Measurements from ENCODE around the gene EIF4EBP3.
A peak's percentile ranks its signal among the peaks of the same experiment; 100 is the strongest.

Gene EIF4EBP3

DNA sequence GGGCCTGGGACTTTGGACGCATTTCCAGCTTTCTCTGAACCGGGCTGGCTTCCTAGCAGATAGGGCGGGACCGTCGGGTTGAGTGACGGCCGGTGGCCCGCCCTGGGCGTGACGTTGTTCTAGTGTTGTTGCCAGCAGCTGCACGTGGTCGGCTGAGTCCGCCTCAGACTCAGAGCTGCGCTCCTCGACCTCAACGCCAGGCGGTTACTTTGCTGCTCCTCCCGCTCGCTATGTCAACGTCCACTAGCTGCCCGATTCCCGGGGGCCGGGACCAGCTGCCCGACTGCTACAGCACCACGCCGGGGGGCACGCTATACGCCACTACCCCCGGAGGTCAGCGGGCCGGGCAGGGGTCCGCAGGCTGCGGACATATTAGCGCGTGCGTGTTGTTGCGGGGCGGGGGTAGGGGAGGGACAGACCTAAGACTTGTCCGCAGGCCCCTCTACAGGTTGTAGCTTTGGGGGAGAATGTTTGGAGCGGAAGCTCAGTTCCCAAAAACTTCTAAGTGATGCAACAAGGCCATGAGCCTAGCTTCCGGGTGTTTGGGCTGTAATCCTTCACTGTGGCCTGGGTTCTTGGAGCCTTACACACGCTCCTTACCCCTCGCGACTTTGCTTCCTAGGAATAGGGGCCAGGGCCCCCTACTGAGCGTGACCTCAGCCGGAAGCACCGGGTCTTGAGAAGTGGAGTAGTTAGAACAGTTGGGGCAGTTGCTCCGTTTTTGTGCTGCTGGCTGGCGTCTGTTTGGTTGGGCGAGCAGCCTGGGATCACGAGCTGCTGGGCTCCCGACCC, at the start of gene EIF4EBP3:
Gene EIF4EBP3, plus strand, starts transcription at position 155 of the 792 bp plus-strand sequence. Its CDS starts 76 bp downstream, at position 231.
- Mint-ChIP-seq H3K27me3 (no peaks in the 10 kb centered on the region), H3K4me3 (peak within 1 kb of the TSS; percentile 74), H3K27ac (peak within 1 kb of the TSS; percentile 94), H3K9me3 (no peaks in the 10 kb centered on the region), H3K36me3 (ENCODE audit: low read depth) (peaks cover 72% of the 10 kb centered on the region), H3K4me1 (ENCODE audit: low read depth) (peaks cover 49% of the 10 kb centered on the region)
- intact Hi-C loops (cut with micrococcal nuclease), result loop anchor here (1.0 to 5.0 kb wide), 5 partner anchors 17 to 165 kb away; partner anchors contain the start of genes APBB3, HARS1, HARS2 and SLC35A4

- H3K36me3 Mint-ChIP-seq (ENCODE audit: low read depth), result peaks cover 56% of the 10 kb centered on the region
- intact Hi-C loops (cut with micrococcal nuclease), result loop anchor here (5.0 kb wide), 1 partner anchor 39 kb away; no protein-coding TSS in a partner anchor
- no peak overlapping the region for H3K4me3 Mint-ChIP-seq
- no peaks in the 10 kb centered on the region for H3K4me1 Mint-ChIP-seq (ENCODE audit: low read depth)
- no peaks in the 10 kb centered on the region for H3K9me3 Mint-ChIP-seq
- no peak overlapping the region for H3K27ac Mint-ChIP-seq
- no peaks in the 10 kb centered on the region for H3K27me3 Mint-ChIP-seq
Observed at GRCh38 chr5:140497897-140498296, 49.6 kb upstream of the EIF4EBP3 start.

DNA sequence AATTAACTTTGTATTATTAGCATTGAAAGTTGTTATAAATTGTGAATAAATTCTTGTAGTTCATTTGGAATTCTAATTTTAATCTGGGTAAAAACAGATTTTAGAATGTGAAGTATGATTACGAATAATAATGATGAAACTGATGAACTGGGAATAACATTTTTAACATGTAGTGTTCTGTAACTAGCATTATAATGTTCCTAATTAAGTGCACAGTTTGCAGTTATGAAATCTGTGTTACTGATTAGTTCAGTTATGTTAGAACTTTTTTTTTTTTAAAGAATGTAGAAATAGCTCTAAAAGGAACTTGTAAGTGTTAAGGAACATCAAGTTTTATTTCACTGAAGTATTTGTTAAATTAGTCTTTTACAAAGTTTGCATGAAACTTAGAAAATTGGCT, 48.9 kb upstream of the EIF4EBP3 start:
- H3K36me3 Mint-ChIP-seq (ENCODE audit: low read depth), result peaks cover 50% of the 10 kb centered on the region
- H3K27me3 Mint-ChIP-seq, result no peaks in the 10 kb centered on the region
- intact Hi-C loops (cut with micrococcal nuclease), result loop anchor here (5.0 kb wide), 1 partner anchor 39 kb away; no protein-coding TSS in a partner anchor
- no peaks in the 10 kb centered on the region for H3K4me1 Mint-ChIP-seq (ENCODE audit: low read depth)
- no peaks in the 10 kb centered on the region for H3K9me3 Mint-ChIP-seq
- H3K27ac Mint-ChIP-seq, result no peak overlapping the region
- H3K4me3 Mint-ChIP-seq, result no peak overlapping the region

- no peak overlapping the region for H3K4me3 Mint-ChIP-seq
- H3K9me3 Mint-ChIP-seq, result no peaks in the 10 kb centered on the region
- no peaks in the 10 kb centered on the region for H3K4me1 Mint-ChIP-seq (ENCODE audit: low read depth)
- peaks cover 55% of the 10 kb centered on the region for H3K36me3 Mint-ChIP-seq (ENCODE audit: low read depth)
- intact Hi-C loops (cut with micrococcal nuclease), result no loop called here
- no peak overlapping the region for H3K27ac Mint-ChIP-seq
- no peaks in the 10 kb centered on the region for H3K27me3 Mint-ChIP-seq
Observed at GRCh38 chr5:140502834-140503233, 44.6 kb upstream of the EIF4EBP3 start.

- no peak overlapping the region for H3K4me3 Mint-ChIP-seq
- H3K9me3 Mint-ChIP-seq, result no peaks in the 10 kb centered on the region
- intact Hi-C loops (cut with micrococcal nuclease), result no loop called here
- no peaks in the 10 kb centered on the region for H3K4me1 Mint-ChIP-seq (ENCODE audit: low read depth)
- peaks cover 94% of the 10 kb centered on the region for H3K36me3 Mint-ChIP-seq (ENCODE audit: low read depth)
- H3K27ac Mint-ChIP-seq, result no peak overlapping the region
- H3K27me3 Mint-ChIP-seq, result no peaks in the 10 kb centered on the region
Observed at GRCh38 chr5:140509898-140510297, 37.6 kb upstream of the EIF4EBP3 start.

DNA sequence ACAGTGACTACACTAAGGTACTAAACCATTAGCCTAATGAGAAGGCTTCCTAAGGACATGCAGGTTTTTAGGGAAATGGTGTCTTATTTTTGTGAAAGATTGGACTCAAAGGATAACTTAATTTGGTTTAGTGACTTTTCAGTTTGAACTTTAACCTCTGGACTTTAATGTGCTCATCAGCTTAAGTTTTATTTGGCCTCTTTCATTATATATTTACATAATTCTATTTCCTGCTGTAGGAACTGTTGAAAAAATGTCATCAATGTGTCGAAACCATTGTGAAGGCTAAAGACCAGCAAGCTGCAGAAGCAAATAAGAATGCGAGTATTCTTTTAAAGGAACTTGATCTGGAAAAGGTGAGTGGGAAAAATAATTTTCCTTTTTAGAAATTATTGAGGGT, 34.3 kb upstream of the EIF4EBP3 start:
- Mint-ChIP-seq H3K36me3 (ENCODE audit: low read depth) (peaks cover 78% of the 10 kb centered on the region), H3K27me3 (no peaks in the 10 kb centered on the region), H3K4me1 (ENCODE audit: low read depth) (no peaks in the 10 kb centered on the region), H3K27ac (no peak overlapping the region), H3K9me3 (peaks cover 9% of the 10 kb centered on the region), H3K4me3 (no peak overlapping the region)
- intact Hi-C loops (cut with micrococcal nuclease), result no loop called here

DNA sequence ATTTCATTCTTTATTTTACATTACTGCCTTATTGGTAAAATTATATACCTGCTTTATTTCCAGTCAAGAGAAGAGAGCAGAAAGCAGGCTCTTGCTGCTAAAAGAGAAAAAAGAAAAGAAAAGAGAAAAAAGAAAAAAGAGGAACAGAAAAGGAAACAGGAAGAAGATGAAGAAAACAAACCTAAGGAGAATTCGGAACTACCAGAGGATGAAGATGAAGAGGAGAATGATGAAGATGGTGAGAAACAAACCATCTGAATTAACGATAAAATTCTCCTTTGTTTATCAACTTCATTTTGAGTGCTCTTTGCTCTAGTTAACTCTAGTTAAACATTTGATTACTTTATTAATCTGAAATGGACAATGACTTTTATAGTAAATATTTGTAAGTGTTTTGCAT, 23.5 kb upstream of the EIF4EBP3 start:
- peak overlapping the region; percentile 60 for H3K27ac Mint-ChIP-seq
- no peak overlapping the region for H3K4me3 Mint-ChIP-seq
- no peaks in the 10 kb centered on the region for H3K27me3 Mint-ChIP-seq
- no peaks in the 10 kb centered on the region for H3K9me3 Mint-ChIP-seq
- H3K36me3 Mint-ChIP-seq (ENCODE audit: low read depth), result peaks cover 55% of the 10 kb centered on the region
- peaks cover 6% of the 10 kb centered on the region for H3K4me1 Mint-ChIP-seq (ENCODE audit: low read depth)
- intact Hi-C loops (cut with micrococcal nuclease), result no loop called here

DNA sequence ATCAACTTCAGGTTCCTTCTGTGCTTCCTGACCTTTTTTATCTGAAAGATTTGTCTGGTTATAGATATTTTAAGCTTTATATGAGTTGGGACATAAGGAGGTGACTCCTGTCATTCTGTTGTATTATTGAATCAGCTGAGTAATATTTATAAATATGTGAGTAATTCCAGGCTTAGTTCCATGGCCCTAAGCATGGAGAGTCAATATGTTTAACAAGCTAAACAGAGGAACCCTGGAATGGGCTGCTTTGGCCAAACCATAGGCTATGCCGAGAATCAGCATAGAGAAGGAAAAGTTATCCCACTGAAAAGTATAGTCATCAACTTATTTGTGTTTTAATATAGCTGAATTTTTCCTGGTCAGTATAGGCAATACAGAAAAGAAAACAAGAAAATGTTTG, 7.2 kb upstream of the EIF4EBP3 start:
- H3K9me3 Mint-ChIP-seq, result no peaks in the 10 kb centered on the region
- peaks cover 95% of the 10 kb centered on the region for H3K36me3 Mint-ChIP-seq (ENCODE audit: low read depth)
- H3K27ac Mint-ChIP-seq, result no peak overlapping the region

GRCh38 chr5:140542972-140543371, 4.5 kb upstream of the EIF4EBP3 start:
- intact Hi-C loops (cut with micrococcal nuclease), result no loop called here
- Mint-ChIP-seq H3K27ac (no peak overlapping the region), H3K9me3 (no peaks in the 10 kb centered on the region), H3K4me3 (no peak overlapping the region), H3K4me1 (ENCODE audit: low read depth) (peaks cover 24% of the 10 kb centered on the region), H3K27me3 (no peaks in the 10 kb centered on the region), H3K36me3 (ENCODE audit: low read depth) (peaks cover 78% of the 10 kb centered on the region)

More for the DNA sequence above, 7.2 kb upstream of the EIF4EBP3 start:
- intact Hi-C loops (cut with micrococcal nuclease), result no loop called here
- Mint-ChIP-seq H3K4me3 (no peak overlapping the region), H3K4me1 (ENCODE audit: low read depth) (no peaks in the 10 kb centered on the region), H3K27me3 (no peaks in the 10 kb centered on the region)

DNA sequence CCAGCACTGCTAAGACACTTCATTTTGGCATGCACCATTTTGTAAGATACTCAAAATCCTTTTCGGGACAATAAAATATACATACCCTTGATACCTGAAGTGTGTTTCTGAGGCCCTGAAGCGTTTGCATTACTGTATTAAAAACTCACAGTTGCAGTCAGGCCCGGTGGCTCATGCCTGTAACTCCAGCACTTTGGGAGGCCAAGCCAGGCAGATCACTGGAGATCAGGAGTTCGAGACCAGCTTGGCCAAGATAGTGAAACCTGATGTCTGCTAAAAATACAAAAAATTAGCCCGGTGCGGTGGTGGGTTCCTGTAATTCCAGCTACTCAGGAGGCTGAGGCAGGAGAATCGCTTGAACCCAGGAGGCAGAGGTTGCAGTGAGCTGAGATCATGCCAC, 2.5 kb upstream of the EIF4EBP3 start:
- Mint-ChIP-seq H3K36me3 (ENCODE audit: low read depth) (peaks cover 75% of the 10 kb centered on the region), H3K27me3 (no peaks in the 10 kb centered on the region), H3K27ac (no peak overlapping the region), H3K4me1 (ENCODE audit: low read depth) (peaks cover 44% of the 10 kb centered on the region), H3K4me3 (no peak overlapping the region), H3K9me3 (no peaks in the 10 kb centered on the region)
- intact Hi-C loops (cut with micrococcal nuclease), result loop anchor here (5.0 kb wide), 1 partner anchor 167 kb away; no protein-coding TSS in a partner anchor

- peaks cover 76% of the 10 kb centered on the region for H3K36me3 Mint-ChIP-seq (ENCODE audit: low read depth)
- intact Hi-C loops (cut with micrococcal nuclease), result loop anchor here (2.0 to 5.0 kb wide), 2 partner anchors 145 to 167 kb away; partner anchors contain the start of genes HARS1 and HARS2
Observed at GRCh38 chr5:140545606-140546005, 1.9 kb upstream of the EIF4EBP3 start.

DNA sequence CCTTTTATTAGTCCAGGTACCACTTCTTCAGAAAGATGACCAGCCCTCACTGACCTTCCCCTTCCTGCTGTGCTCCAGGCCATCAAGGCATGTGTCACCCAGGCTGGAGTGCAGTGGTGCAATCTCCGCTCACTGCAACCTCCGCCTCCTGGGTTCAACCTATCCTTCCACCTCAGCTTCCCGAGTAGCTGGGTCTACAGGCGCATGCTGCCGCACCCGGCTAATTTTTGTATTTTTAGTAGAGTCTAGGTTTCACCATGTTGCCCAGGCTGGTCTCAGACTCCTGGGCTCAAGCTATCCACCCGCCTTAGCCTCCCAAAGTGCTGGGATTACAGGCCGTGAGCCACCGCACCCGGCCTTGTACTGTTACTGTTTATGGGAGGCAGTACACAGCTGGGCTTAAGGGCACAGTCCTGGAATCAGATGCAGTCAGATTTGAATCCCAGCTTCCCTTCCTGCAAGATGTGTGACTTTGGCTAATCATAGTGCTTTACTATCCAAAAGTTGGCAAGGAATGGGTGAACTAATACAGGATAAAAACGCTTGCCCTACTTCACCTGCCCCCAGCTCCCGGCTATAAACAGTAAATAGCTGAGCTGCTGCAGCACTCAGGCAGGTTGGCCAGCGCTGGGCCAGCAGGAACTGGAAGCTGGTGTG, 483 bp upstream of the EIF4EBP3 start:
- peak overlapping the region; percentile 94 for H3K27ac Mint-ChIP-seq
- H3K4me3 Mint-ChIP-seq, result peak overlapping the region; percentile 74
- intact Hi-C loops (cut with micrococcal nuclease), result loop anchor here (1.0 to 5.0 kb wide), 3 partner anchors 17 to 165 kb away; partner anchors contain the start of genes APBB3, HARS1, HARS2 and SLC35A4
- H3K9me3 Mint-ChIP-seq, result no peaks in the 10 kb centered on the region
- H3K36me3 Mint-ChIP-seq (ENCODE audit: low read depth), result peaks cover 76% of the 10 kb centered on the region
- peaks cover 49% of the 10 kb centered on the region for H3K4me1 Mint-ChIP-seq (ENCODE audit: low read depth)
- H3K27me3 Mint-ChIP-seq, result no peaks in the 10 kb centered on the region

More at GRCh38 chr5:140545606-140546005, 1.9 kb upstream of the EIF4EBP3 start:
- Mint-ChIP-seq H3K27ac (no peak overlapping the region), H3K9me3 (no peaks in the 10 kb centered on the region), H3K4me1 (ENCODE audit: low read depth) (peaks cover 49% of the 10 kb centered on the region), H3K27me3 (no peaks in the 10 kb centered on the region), H3K4me3 (no peak overlapping the region)

- intact Hi-C loops (cut with micrococcal nuclease), result loop anchor here (1.0 to 5.0 kb wide), 3 partner anchors 84 to 164 kb away; partner anchors contain the start of gene TMCO6
- no peaks in the 10 kb centered on the region for H3K27me3 Mint-ChIP-seq
- H3K27ac Mint-ChIP-seq, result peak overlapping the region; percentile 94
- peaks cover 54% of the 10 kb centered on the region for H3K4me1 Mint-ChIP-seq (ENCODE audit: low read depth)
- H3K4me3 Mint-ChIP-seq, result peak overlapping the region; percentile 74
- H3K9me3 Mint-ChIP-seq, result no peaks in the 10 kb centered on the region
- H3K36me3 Mint-ChIP-seq (ENCODE audit: low read depth), result peaks cover 73% of the 10 kb centered on the region
Observed at GRCh38 chr5:140548300-140548688, 832 bp downstream of the EIF4EBP3 start.

DNA sequence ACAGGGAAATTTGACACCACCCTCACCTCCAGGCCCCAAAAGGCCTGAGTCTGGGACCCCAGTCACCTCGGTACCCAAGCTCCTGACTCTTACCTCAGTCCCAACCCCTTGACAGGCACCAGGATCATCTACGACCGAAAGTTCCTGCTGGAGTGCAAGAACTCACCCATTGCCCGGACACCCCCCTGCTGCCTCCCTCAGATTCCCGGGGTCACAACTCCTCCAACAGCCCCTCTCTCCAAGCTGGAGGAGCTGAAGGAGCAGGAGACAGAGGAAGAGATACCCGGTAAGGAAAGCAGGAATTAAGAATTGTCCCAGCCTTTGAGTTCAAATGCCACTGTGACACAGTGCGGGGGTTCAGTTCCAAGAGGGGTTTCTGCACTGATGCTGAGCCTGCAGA, 1.3 kb downstream of the EIF4EBP3 start:
- intact Hi-C loops (cut with micrococcal nuclease), result loop anchor here (1.0 to 5.0 kb wide), 4 partner anchors 9 to 164 kb away; partner anchors contain the start of genes SRA1 and TMCO6
- Mint-ChIP-seq H3K27ac (peak overlapping the region; percentile 94), H3K36me3 (ENCODE audit: low read depth) (peaks cover 73% of the 10 kb centered on the region), H3K4me1 (ENCODE audit: low read depth) (peaks cover 59% of the 10 kb centered on the region), H3K27me3 (no peaks in the 10 kb centered on the region), H3K4me3 (peak overlapping the region; percentile 45), H3K9me3 (no peaks in the 10 kb centered on the region)
